Smooth muscle cell (in vitro differentiated cells): ENCODE data around the gene NOXA1. TPM values are rescaled to one million over a fixed set of nuclear protein-coding genes. Genes with fewer than 3 reads are reported as not detected.

Experiments
- DNase-seq: peaks from one replicate; lab custom pipeline; 2025; ENCODE audit not compliant: unreplicated experiment; lab: John Stamatoyannopoulos, UW
- H2AFZ ChIP-seq: fragments of 200-600 bp; sonication (generic); 2 replicates; pipeline ENCODE4 v1.6.0; 2016; ENCODE audit warnings: antibody characterized with exemption, low read depth, mild to moderate bottlenecking
- H3F3A ChIP-seq: fragments of 200-600 bp; sonication (generic); 2 replicates; pipeline ENCODE4 v1.6.0; 2017; ENCODE audit warnings: antibody characterized with exemption, low read depth
- H3K27ac ChIP-seq: fragments of 200-600 bp; sonication (generic); 2 replicates; pipeline ENCODE4 v1.5.1; 2016; ENCODE audit warnings: low read depth, mild to moderate bottlenecking
- H3K27me3 ChIP-seq: fragments of 200-600 bp; sonication (generic); 2 replicates; pipeline ENCODE4 v1.6.1; 2016; ENCODE audit warnings: low read depth, mild to moderate bottlenecking
- H3K36me3 ChIP-seq: fragments of 200-600 bp; sonication (generic); 2 replicates; pipeline ENCODE4 v1.5.1; 2016; ENCODE audit warnings: low read depth
- H3K4me1 ChIP-seq: fragments of 200-600 bp; sonication (generic); 2 replicates; pipeline ENCODE4 v1.5.1; 2016; ENCODE audit warnings: low read depth
- H3K4me2 ChIP-seq: fragments of 200-600 bp; sonication (generic); 2 replicates; pipeline ENCODE4 v1.6.0; 2016; ENCODE audit warnings: mild to moderate bottlenecking
- H3K4me3 ChIP-seq: fragments of 200-600 bp; sonication (generic); 2 replicates; pipeline ENCODE4 v1.5.1; 2016; ENCODE audit warnings: mild to moderate bottlenecking
- H3K79me2 ChIP-seq: fragments of 200-600 bp; sonication (generic); 2 replicates; pipeline ENCODE4 v1.6.0; 2016; ENCODE audit warnings: low read depth, mild to moderate bottlenecking
- H3K9ac ChIP-seq: fragments of 200-600 bp; sonication (generic); 2 replicates; pipeline ENCODE4 v1.6.0; 2016; ENCODE audit warnings: low read depth
- H3K9me3 ChIP-seq: fragments of 200-600 bp; sonication (generic); replicated peaks from 2 replicates; pipeline ENCODE4 v1.5.1; 2016; ENCODE audit warnings: low read depth
- H4K20me1 ChIP-seq: fragments of 200-600 bp; sonication (generic); 2 replicates; pipeline ENCODE4 v1.6.0; 2016; ENCODE audit warnings: low read depth
- WGBS: methylation state at CpG from one replicate; pipeline ENCODE4 v1.1.7; 2016; ENCODE audit warnings: low lambda C conversion rate; 5-methylcytosine and 5-hydroxymethylcytosine counted together
- polyA plus RNA-seq: library from polyadenylated mRNA; unstranded; fragments of >200 nt; fragmentation: Nextera tagmentation; extraction: Ambion mirVana; gene quantifications from 2 replicates; pipeline ENCODE4 v1.2.1, GENCODE V29; 2016
- total RNA-seq: library from RNA; depleted of rRNA; stranded (reverse); fragments of >200 nt; gene quantifications from 2 replicates; pipeline ENCODE4 v1.2.3, GENCODE V29; 2014
- TF ChIP-seq, protein P1 (sequence below): fragments of 200-600 bp; sonication (generic); IDR thresholded peaks from 2 replicates; pipeline ENCODE4 v1.5.1; 2017; ENCODE audit warnings: borderline replicate concordance, mild to moderate bottlenecking, antibody characterized with exemption; ENCODE audit not compliant: insufficient read depth, poor library complexity, severe bottlenecking

NOXA1 gene
- total and polyA plus RNA-seq, 2 experiments from 2014 or later = 0.09 to 0.81 TPM

DNA sequence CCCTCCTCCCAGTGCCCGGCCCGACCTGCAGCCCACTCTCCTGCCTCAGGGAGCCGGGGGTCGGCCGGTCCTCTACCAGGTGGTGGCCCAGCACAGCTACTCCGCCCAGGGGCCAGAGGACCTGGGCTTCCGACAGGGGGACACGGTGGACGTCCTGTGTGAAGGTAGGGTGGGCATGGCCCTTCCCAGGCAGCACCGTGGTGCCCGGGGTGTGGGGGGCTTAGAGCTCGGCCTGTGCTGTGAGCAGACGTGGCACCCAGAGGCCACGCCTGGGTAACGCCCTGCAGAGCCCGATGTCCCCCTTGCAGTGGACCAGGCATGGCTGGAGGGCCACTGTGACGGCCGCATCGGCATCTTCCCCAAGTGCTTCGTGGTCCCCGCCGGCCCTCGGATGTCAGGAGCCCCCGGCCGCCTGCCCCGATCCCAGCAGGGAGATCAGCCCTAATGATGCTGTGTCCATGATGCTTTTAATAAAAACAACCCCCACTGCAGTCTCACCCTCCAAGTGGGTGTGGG is 10.8 kb downstream of the NOXA1 start:
- no peaks in the 10 kb centered on the region for H3K79me2 ChIP-seq
- no peaks in the 10 kb centered on the region for H3K9me3 ChIP-seq
- no peaks in the 10 kb centered on the region for H3F3A ChIP-seq
- no peak for DNase-seq
- TF ChIP-seq, protein P1, sequence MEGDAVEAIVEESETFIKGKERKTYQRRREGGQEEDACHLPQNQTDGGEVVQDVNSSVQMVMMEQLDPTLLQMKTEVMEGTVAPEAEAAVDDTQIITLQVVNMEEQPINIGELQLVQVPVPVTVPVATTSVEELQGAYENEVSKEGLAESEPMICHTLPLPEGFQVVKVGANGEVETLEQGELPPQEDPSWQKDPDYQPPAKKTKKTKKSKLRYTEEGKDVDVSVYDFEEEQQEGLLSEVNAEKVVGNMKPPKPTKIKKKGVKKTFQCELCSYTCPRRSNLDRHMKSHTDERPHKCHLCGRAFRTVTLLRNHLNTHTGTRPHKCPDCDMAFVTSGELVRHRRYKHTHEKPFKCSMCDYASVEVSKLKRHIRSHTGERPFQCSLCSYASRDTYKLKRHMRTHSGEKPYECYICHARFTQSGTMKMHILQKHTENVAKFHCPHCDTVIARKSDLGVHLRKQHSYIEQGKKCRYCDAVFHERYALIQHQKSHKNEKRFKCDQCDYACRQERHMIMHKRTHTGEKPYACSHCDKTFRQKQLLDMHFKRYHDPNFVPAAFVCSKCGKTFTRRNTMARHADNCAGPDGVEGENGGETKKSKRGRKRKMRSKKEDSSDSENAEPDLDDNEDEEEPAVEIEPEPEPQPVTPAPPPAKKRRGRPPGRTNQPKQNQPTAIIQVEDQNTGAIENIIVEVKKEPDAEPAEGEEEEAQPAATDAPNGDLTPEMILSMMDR = no peak
- no peak overlapping the region for H3K9ac ChIP-seq
- H3K4me3 ChIP-seq = no peak overlapping the region
- 89% methylated on average over 26 of the region's 26 CpGs for WGBS
- no peak overlapping the region for H2AFZ ChIP-seq
- no peak overlapping the region for H3K4me2 ChIP-seq
- no peaks in the 10 kb centered on the region for H3K27me3 ChIP-seq
- H3K27ac ChIP-seq = no peak overlapping the region
- H4K20me1 ChIP-seq = no peaks in the 10 kb centered on the region
- H3K36me3 ChIP-seq = no peaks in the 10 kb centered on the region
- H3K4me1 ChIP-seq = no peaks in the 10 kb centered on the region

DNA sequence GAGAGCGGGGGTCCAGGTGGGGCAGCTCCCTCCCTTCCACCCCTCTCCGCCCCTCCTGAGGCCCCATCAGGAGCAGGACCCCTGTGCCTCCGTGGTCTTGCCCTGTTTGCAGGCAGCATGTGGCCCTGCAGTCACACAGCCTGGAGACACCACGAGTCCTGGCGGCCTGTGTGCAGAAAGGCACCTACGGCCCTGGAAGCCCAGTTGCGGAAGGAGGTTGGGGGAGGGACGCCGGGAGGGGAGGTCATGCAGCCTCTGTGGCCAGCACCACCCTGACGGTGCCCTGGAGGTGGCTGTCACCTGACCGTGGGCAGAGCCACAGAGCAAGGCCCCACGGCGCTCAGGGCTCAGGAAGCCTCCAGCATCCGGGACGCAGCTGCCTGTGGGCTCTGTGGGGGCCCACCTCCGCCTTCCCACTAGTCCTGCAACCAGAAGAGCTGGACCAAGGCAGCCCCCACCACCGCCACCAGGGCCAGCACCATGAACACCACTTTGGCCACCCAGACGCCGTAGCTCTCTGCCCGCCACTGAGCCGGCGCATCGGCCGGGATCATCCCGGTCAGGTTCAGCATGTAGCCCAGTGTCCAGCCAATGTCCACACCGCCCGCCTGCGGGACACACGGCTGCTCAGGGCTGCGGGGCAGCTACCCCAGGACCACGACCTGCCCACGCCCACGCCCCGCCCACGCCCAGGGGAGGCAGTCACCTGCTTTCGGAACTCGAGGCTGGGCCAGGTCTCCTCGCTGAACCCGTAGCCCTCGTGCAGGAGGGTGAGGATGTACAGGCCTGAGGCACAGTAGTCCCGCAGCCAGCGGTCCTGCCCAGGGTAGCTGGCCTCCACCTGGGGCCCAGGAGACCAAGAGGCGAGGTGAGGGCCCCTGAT is 11.5 kb downstream of the NOXA1 start:
- 96% methylated on average over 42 of the region's 43 CpGs for WGBS
- H4K20me1 ChIP-seq = no peaks in the 10 kb centered on the region
- no peaks in the 10 kb centered on the region for H3K4me1 ChIP-seq
- H3K4me3 ChIP-seq = no peak overlapping the region
- H3F3A ChIP-seq = no peaks in the 10 kb centered on the region
- DNase-seq = no peak
- H2AFZ ChIP-seq = no peak overlapping the region
- no peaks in the 10 kb centered on the region for H3K36me3 ChIP-seq
- TF ChIP-seq, protein P1 = no peak
- H3K9ac ChIP-seq = no peak overlapping the region
- no peaks in the 10 kb centered on the region for H3K27me3 ChIP-seq
- no peak overlapping the region for H3K27ac ChIP-seq
- H3K9me3 ChIP-seq = no peaks in the 10 kb centered on the region
- no peak overlapping the region for H3K4me2 ChIP-seq
- H3K79me2 ChIP-seq = no peaks in the 10 kb centered on the region

DNA sequence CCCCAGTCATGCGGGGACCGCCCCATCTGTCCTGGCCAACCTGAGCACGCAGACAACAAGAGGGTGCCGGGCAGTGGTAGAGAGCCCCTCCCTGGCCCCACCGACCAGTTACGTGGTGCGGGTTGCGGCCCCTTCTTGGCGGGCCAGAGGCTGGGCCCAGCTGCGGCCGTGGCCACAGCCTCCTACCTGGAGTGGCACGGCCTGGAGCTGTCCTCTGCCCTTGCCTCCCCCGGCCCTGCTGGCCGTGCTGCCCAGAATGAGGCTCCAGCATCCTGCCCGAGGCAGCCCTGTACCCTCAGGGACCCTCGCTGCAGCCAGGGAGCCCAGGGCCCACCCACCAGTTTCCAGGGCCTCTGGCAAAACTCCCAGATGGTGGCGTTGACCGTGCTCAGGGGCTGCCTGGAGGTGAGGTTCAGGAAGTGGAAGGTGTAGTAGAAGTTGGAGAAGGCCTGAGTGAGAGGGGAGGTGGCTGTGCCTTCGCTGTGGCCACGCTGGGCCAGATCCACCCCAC is 12.2 kb downstream of the NOXA1 start:
- H3K4me3 ChIP-seq = no peak overlapping the region
- no peak overlapping the region for H3K27ac ChIP-seq
- 95% methylated on average over 18 of the region's 20 CpGs for WGBS
- H3K79me2 ChIP-seq = no peaks in the 10 kb centered on the region
- H3F3A ChIP-seq = no peaks in the 10 kb centered on the region
- no peaks in the 10 kb centered on the region for H3K36me3 ChIP-seq
- no peak overlapping the region for H2AFZ ChIP-seq
- H3K4me1 ChIP-seq = no peaks in the 10 kb centered on the region
- H3K9me3 ChIP-seq = no peaks in the 10 kb centered on the region
- H3K4me2 ChIP-seq = no peak overlapping the region
- TF ChIP-seq, protein P1 = no peak
- no peak for DNase-seq
- H3K27me3 ChIP-seq = no peaks in the 10 kb centered on the region
- no peaks in the 10 kb centered on the region for H4K20me1 ChIP-seq
- H3K9ac ChIP-seq = no peak overlapping the region
